NCI-H510A treated with DMSO at 0.1 percent for 48 hours (cell line): ENCODE data around the gene OR4B1.

ENCODE experiments used
- DNase-seq: peaks from one replicate; lab custom pipeline; 2025; lab: John Stamatoyannopoulos, UW

Gene OR4B1

GRCh38 chr11:48261600-48261999, 45.0 kb downstream of the OR4B1 start:
- no peak for DNase-seq

GRCh38 chr11:48263423-48263911, 46.9 kb downstream of the OR4B1 start, which contains the start of gene OR4X1:
Gene OR4X1, plus strand, starts transcription at chr11:48263861. Its CDS starts 0 bp downstream, at chr11:48263861.
- no peak for DNase-seq
